Epithelial cell of proximal tubule (primary cell): ENCODE data around the gene NUMB. TPM values are rescaled to one million over a fixed set of nuclear protein-coding genes. Genes with fewer than 3 reads are reported as not detected.
"Not testable (repeated sequence)": the region's sequence is repeated elsewhere in the genome, so short reads cannot be mapped to it uniquely, and the experiment has no call there.

Experiments
- DNase-seq: peaks from one replicate; pipeline ENCODE4 v3.0.0-alpha.2; 2011; ENCODE audit warnings: low read depth
- H3K4me3 ChIP-seq: 2 replicates; pipeline ENCODE4 v1.5.1; 2011; ENCODE audit warnings: low read depth, mild to moderate bottlenecking, low read length
- total RNA-seq: library from RNA; depleted of rRNA; stranded (reverse); fragments of >200 nt; gene quantifications from 2 replicates; pipeline ENCODE4 v1.2.3, GENCODE V29; 2015
- TF ChIP-seq, protein P1 (sequence below): conservative IDR thresholded peaks from 2 replicates; pipeline ENCODE4 v1.5.1; 2012; ENCODE audit warnings: low read depth, mild to moderate bottlenecking, low read length

The NUMB gene
- total RNA-seq, 1 donor from 2014 or later = 23.1 TPM

DNA sequence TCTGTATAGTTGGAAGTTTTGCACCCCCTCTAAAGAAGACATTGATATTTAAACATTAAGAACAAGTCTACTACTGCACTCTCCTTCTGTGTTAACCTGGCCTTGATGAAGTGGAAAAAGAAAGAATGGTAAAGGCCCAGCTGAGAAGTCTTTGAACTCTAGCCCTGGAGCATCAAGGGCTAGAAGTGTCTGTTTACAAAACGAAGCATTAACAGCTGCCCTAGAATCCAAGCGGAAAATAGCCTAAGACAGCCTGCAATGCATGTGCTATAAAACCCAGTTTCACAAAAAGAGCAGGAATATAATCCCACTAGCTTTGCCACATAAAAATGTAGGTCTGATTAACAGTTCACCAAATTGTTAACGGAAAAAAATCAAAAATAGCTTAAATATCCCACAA lies 60.5 kb downstream of the NUMB start:
- TF ChIP-seq, protein P1, sequence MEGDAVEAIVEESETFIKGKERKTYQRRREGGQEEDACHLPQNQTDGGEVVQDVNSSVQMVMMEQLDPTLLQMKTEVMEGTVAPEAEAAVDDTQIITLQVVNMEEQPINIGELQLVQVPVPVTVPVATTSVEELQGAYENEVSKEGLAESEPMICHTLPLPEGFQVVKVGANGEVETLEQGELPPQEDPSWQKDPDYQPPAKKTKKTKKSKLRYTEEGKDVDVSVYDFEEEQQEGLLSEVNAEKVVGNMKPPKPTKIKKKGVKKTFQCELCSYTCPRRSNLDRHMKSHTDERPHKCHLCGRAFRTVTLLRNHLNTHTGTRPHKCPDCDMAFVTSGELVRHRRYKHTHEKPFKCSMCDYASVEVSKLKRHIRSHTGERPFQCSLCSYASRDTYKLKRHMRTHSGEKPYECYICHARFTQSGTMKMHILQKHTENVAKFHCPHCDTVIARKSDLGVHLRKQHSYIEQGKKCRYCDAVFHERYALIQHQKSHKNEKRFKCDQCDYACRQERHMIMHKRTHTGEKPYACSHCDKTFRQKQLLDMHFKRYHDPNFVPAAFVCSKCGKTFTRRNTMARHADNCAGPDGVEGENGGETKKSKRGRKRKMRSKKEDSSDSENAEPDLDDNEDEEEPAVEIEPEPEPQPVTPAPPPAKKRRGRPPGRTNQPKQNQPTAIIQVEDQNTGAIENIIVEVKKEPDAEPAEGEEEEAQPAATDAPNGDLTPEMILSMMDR = no peak
- no peak for DNase-seq
- no peak overlapping the region for H3K4me3 ChIP-seq

GRCh38 chr14:73394317-73394716 lies 64.0 kb downstream of the NUMB start:
- no peak for DNase-seq
- TF ChIP-seq, protein P1 = no peak
- H3K4me3 ChIP-seq = no peak overlapping the region

- TF ChIP-seq, protein P1 = no peak
- DNase-seq = no peak
- no peak overlapping the region for H3K4me3 ChIP-seq
These were observed 65.0 kb downstream of the NUMB start for GRCh38 chr14:73393375-73393774.

- no peak for DNase-seq
- no peak overlapping the region for H3K4me3 ChIP-seq
- TF ChIP-seq, protein P1 = no peak
These were observed 65.8 kb downstream of the NUMB start for GRCh38 chr14:73392329-73393257.

DNA sequence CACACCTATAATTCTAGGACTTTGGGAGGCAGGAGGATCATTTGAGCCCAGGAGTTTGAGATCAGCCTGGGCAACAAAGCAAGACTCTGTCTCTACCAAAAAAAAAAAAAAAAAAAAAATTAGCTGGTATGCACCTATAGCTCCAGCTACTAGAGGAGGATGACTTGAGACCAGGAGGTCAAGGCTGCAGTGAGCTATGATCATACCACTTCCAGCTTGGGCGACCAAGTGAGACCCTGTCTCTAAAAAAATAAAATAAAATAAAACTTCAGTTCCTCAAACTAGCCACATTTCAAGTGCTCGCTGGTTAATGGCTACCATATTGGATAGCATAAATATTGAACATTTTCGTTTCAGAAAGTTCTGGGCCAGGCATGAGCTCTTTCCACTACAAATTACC lies 70.5 kb downstream of the NUMB start:
- H3K4me3 ChIP-seq, DNase-seq: not testable (repeated sequence)

DNA sequence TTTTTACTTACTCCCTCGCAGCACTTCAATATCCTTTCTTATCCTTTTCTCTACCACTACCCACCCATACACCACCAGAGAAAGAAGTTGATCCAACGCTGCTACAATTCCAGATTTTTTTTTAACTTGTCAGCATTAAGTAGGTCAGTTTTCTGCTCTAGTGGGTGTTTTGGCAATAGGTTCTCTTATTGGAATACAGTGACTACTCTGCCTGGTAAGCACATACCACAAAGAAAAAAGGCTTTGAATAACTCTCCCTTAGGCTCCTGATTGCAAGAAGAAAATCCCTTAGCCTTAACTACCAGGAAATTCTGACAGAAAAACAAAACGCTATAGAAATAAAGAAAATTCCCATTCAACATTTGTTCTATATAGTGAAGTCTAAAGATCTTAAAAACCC lies 72.0 kb downstream of the NUMB start:
- peak; percentile 70 for DNase-seq
- TF ChIP-seq, protein P1 = no peak
- no peak overlapping the region for H3K4me3 ChIP-seq

- DNase-seq, H3K4me3 ChIP-seq: not testable (repeated sequence)
These were observed 73.3 kb downstream of the NUMB start for GRCh38 chr14:73385021-73385420.

DNA sequence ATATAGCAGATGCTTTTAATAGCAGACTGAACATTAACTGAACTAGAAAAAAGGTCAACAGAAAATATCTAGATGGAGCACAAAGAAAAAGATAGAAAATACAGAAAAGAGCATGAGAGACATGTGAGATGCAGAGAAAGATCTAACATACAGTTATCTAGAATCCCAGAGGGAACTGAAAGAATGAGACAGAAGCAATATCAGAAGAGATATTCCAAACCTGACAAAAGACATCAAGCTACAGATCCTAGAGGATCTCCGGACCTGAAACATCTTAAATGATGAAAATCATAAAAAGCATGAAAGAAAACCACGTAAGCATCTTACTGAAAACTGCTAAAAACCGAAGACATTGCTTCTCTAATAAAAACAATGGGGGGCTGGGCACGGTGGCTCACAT lies 75.0 kb downstream of the NUMB start:
- DNase-seq = no peak
- TF ChIP-seq, protein P1 = no peak
- H3K4me3 ChIP-seq = no peak overlapping the region
